Endothelial cell of umbilical vein (primary cell): ENCODE results near the gene QARS1. TPM values are rescaled to one million over a fixed set of nuclear protein-coding genes. Genes with fewer than 3 reads are reported as not detected.
A peak's percentile ranks its signal among the peaks of the same experiment; 100 is the strongest.

Experiments
- BruUV-seq: library from RNA; stranded (reverse); fragments of 400-500 nt; replicated peaks from 2 replicates; lab custom pipeline; 2021; lab: Mats Ljungman, UMichigan
- CTCF ChIA-PET: fragments of 300-600, 350-600 bp; sonication (Branson Sonifier 250); formaldehyde crosslinking; loops from one replicate; lab custom pipeline; 2021; ENCODE audit warnings: antibody characterized with exemption, inconsistent platforms; lab: Charles Lee
- POLR2A ChIA-PET: fragments of 300-600, 350-600 bp; sonication (Branson Sonifier 250); formaldehyde crosslinking; loops from one replicate; lab custom pipeline; 2021; ENCODE audit warnings: antibody characterized with exemption, inconsistent platforms; lab: Charles Lee
- DNase-seq: peaks from one replicate; pipeline ENCODE4 v3.0.0-alpha.2; 2011; ENCODE audit warnings: low read depth, low spot score
- FAIRE-seq: peaks from 2 replicates; lab custom pipeline; 2011; peaks lifted over from hg19 to GRCh38; lab: Jason Lieb, UNC
- H2AFZ ChIP-seq: 2 replicates; pipeline ENCODE4 v1.6.0; 2012; ENCODE audit warnings: low read depth, low read length, control low read depth, inconsistent platforms
- H3K27ac ChIP-seq: 2 replicates; pipeline ENCODE4 v1.5.1; 2011; ENCODE audit warnings: low read depth, mild to moderate bottlenecking, control low read depth, low read length, moderate library complexity; ENCODE audit not compliant: insufficient read depth
- H3K27me3 ChIP-seq, 2 experiments: 2 replicates each; pipeline versions ENCODE4 v1.6.0 to v1.6.1; 2011; ENCODE audit warnings: low read length in 2 of 2, mixed read lengths in 1 of 2; ENCODE audit not compliant: control insufficient read depth in 2 of 2, insufficient read depth in 2 of 2
- H3K36me3 ChIP-seq, 2 experiments: 2 replicates in 1 of 2; 3 replicates in 1 of 2; pipeline ENCODE4 v1.5.1; 2011; ENCODE audit warnings: low read length in 2 of 2, mild to moderate bottlenecking in 1 of 2, moderate library complexity in 1 of 2; ENCODE audit not compliant: control insufficient read depth in 2 of 2, insufficient read depth in 2 of 2; ENCODE audit errors: extremely low read depth in 1 of 2
- H3K4me1 ChIP-seq: 3 replicates; pipeline ENCODE4 v1.5.1; 2011; ENCODE audit warnings: mild to moderate bottlenecking, low read length; ENCODE audit not compliant: control insufficient read depth, insufficient read depth; ENCODE audit errors: extremely low read depth
- H3K4me2 ChIP-seq: 2 replicates; pipeline ENCODE4 v1.6.1; 2011; ENCODE audit warnings: low read length, control low read depth, mixed read lengths; ENCODE audit not compliant: insufficient read depth
- H3K4me3 ChIP-seq, 3 experiments: fragments of 200-600 bp in 1 of 3; sonication (generic), shearing (Covaris generic) in 1 of 3; replicated peaks in 1 of 3; 2 replicates each; pipeline ENCODE4 v1.5.1; 2011 to 2016; ENCODE audit warnings: control low read depth in 3 of 3, low read length in 3 of 3, mild to moderate bottlenecking in 2 of 3, inconsistent platforms in 1 of 3, low read depth in 1 of 3, moderate library complexity in 1 of 3; ENCODE audit not compliant: insufficient read depth in 1 of 3
- H3K79me2 ChIP-seq: 2 replicates; pipeline ENCODE4 v1.6.0; 2012; ENCODE audit warnings: low read length, inconsistent platforms; ENCODE audit not compliant: control insufficient read depth, insufficient read depth
- H3K9ac ChIP-seq: replicated peaks from 2 replicates; pipeline ENCODE3; 2011; ENCODE audit warnings: low read length, control low read depth; ENCODE audit not compliant: insufficient read depth; ENCODE audit errors: extremely low read depth
- H3K9me1 ChIP-seq: replicated peaks from 3 replicates; pipeline ENCODE4 v1.6.0; 2011; ENCODE audit warnings: mild to moderate bottlenecking, low read length; ENCODE audit not compliant: control insufficient read depth, insufficient read depth; ENCODE audit errors: extremely low read depth
- H3K9me3 ChIP-seq: replicated peaks from 2 replicates; pipeline ENCODE4 v1.5.1; 2012; ENCODE audit warnings: low read length, inconsistent platforms; ENCODE audit not compliant: control insufficient read depth, insufficient read depth
- H4K20me1 ChIP-seq: replicated peaks from 2 replicates; pipeline ENCODE3; 2011; ENCODE audit warnings: mild to moderate bottlenecking, low read length; ENCODE audit not compliant: control insufficient read depth, insufficient read depth; ENCODE audit errors: extremely low read depth
- CTCF ChIP-seq, 2 donors: IDR thresholded peaks; 1 replicate in 1 of 2; 2 replicates in 1 of 2; pipeline ENCODE4 v1.5.1; 2011; ENCODE audit warnings: low read length in 2 of 2, mild to moderate bottlenecking in 2 of 2, moderate library complexity in 2 of 2, control low read depth in 1 of 2, inconsistent platforms in 1 of 2, low read depth in 1 of 2; ENCODE audit not compliant: insufficient read depth in 1 of 2; ENCODE audit errors: extremely low read depth in 1 of 2
- EZH2 ChIP-seq: IDR thresholded peaks from 2 replicates; pipeline ENCODE4 v1.6.1; 2012; ENCODE audit warnings: borderline replicate concordance, low read depth, mild to moderate bottlenecking, moderate library complexity, low read length, inconsistent platforms; ENCODE audit not compliant: severe bottlenecking
- FOS ChIP-seq: IDR thresholded peaks from 2 replicates; pipeline ENCODE4 v1.6.1; 2011; ENCODE audit warnings: mild to moderate bottlenecking, low read length, moderate library complexity, borderline replicate concordance; ENCODE audit not compliant: insufficient read depth
- GATA2 ChIP-seq: IDR thresholded peaks from 2 replicates; pipeline ENCODE4 v1.7.0; 2011; ENCODE audit warnings: low read depth, mild to moderate bottlenecking, moderate library complexity, mixed read lengths, low read length; ENCODE audit not compliant: insufficient read length, insufficient read depth
- JUN ChIP-seq: IDR thresholded peaks from 2 replicates; pipeline ENCODE4 v1.6.1; 2011; ENCODE audit warnings: borderline replicate concordance, low read depth; ENCODE audit not compliant: insufficient read length, insufficient read depth
- MAX ChIP-seq: IDR thresholded peaks from 2 replicates; pipeline ENCODE4 v1.6.1; 2011; ENCODE audit not compliant: insufficient read depth, insufficient read length
- MYC ChIP-seq: IDR thresholded peaks from one replicate; pipeline ENCODE4 v1.6.1; 2011; ENCODE audit warnings: mild to moderate bottlenecking, low read depth, low read length
- POLR2A ChIP-seq: IDR thresholded peaks from 2 replicates; pipeline ENCODE4 v1.6.1; 2012; ENCODE audit warnings: low read depth, mild to moderate bottlenecking, control low read depth, low read length
- POLR2AphosphoS5 ChIP-seq: IDR thresholded peaks from 2 replicates; pipeline ENCODE4 v1.6.1; 2012; ENCODE audit warnings: low read depth, mild to moderate bottlenecking, control low read depth, low read length, moderate library complexity; ENCODE audit not compliant: insufficient read depth
- dilution Hi-C: fragments of 300-500 bp; cut with MboI; formaldehyde crosslinking; loops from one replicate; pipeline ENCODE4 v1.15.0; 2019; ENCODE audit warnings: low sequenced_read_pairs; ENCODE audit not compliant: extremely low pct_ligation_motif_present
- intact Hi-C: fragments of 100-400 bp; cut with micrococcal nuclease; formaldehyde crosslinking; loops from one replicate; pipeline ENCODE4 v1.10.0; 2022
- polyA plus RNA-seq, 4 experiments: library from polyadenylated mRNA; depleted of rRNA in 3 of 4; stranded (reverse) in 3 of 4; unstranded in 1 of 4; fragments of >200 nt; gene quantifications; 2 replicates each; pipeline versions ENCODE4 v1.2.1 to v1.2.3, GENCODE V29; 2011 to 2012; ENCODE audit warnings: missing spikeins in 1 of 4
- total RNA-seq: library from RNA; stranded (reverse); gene quantifications from 2 replicates; pipeline ENCODE4 v1.2.3, GENCODE V29; 2021

QARS1 gene
- total and polyA plus RNA-seq, 2 donors (not counting 3 experiments of a cell fraction or from before 2014, with no cell fraction given), result 285 to 477 TPM

GRCh38 chr3:49120438-49121131, 16.0 kb upstream of the QARS1 start, which contains the start of gene USP19:
Gene USP19 (minus strand): TSS chr3:49120823. CDS start chr3:49119145, 1,678 bp downstream.
- intact Hi-C loops, result loop anchor here (1.0 to 2.0 kb wide), 3 partner anchors 13 to 26 kb away; partner anchors contain the start of genes LAMB2, QARS1 and QRICH1
- CTCF ChIA-PET, result interaction anchor here (0.6 to 2.5 kb wide), 8 partner anchors 13 to 329 kb away, joined by 3 to 19 read pairs (median 4); partner anchors contain the start of genes KLHDC8B, LAMB2, NDUFAF3 and NICN1
- H3K9ac ChIP-seq, result peak within 1 kb of the TSS; percentile 65
- POLR2A ChIA-PET, result interaction anchor here (1.7 kb wide), 1 partner anchor 27 kb away, joined by 7 read pairs; the partner anchor contains the start of gene QRICH1
- peak within 1 kb of the TSS; percentile 44 to 71 (median 65) for H3K4me3 ChIP-seq
- H3K36me3 ChIP-seq, result peaks cover 7 to 66% of the 10 kb centered on the region in 2 experiments
- dilution Hi-C loops, result no loop called here
- peak within 1 kb of the TSS; percentile 72 for H3K4me2 ChIP-seq
- FAIRE-seq (peak; percentile 93), DNase-seq (peak; percentile 94)
- peaks cover 12% of the 10 kb centered on the region for H3K4me1 ChIP-seq
- TF ChIP-seq POLR2A (peak; percentile 92), GATA2 (no peak), MYC (no peak), FOS (no peak), CTCF (IDR thresholded peaks at IDR 0.05; ENCODE audit: extremely low read depth in 1 of 2, insufficient read depth in 1 of 2, low read depth in 1 of 2, low read length in 2 of 2) (no peak), JUN (no peak), POLR2AphosphoS5 (peak; percentile 96), EZH2 (no peak), MAX (no peak)
- no peaks in the 10 kb centered on the region for H4K20me1 ChIP-seq
- H3K27ac ChIP-seq, result peak within 1 kb of the TSS; percentile 58
- H3K79me2 ChIP-seq, result peaks cover 14% of the 10 kb centered on the region
- no peaks in the 10 kb centered on the region for H3K27me3 ChIP-seq
- H3K9me3 ChIP-seq, result no peaks in the 10 kb centered on the region
- BruUV-seq, result no TSS peak
- peak within 1 kb of the TSS; percentile 43 for H2AFZ ChIP-seq
- H3K9me1 ChIP-seq, result no peaks in the 10 kb centered on the region
